NCI-H1417 treated with DMSO at 0.1 percent for 48 hours (cell line): ENCODE data around the gene IGFN1.

Experiments used
- DNase-seq: peaks from one replicate; lab custom pipeline; 2025; lab: John Stamatoyannopoulos, UW

Gene IGFN1

DNA sequence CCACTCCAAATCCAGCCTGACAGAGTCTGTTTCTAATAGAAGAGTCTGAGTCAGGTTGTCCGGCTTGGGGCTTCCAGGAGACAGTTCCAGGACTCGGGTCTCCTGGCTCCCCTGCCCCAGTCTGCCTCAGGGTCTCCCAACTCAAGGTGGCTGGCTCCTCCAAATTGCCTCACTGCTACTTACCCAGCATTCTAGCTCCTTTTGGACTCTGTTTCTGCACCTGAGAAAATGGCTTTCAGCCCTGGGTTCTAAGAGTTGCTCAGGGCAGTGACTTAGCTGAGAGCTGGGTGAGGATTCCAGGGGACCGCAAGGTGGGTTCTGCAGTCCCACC is 5.5 kb upstream of the IGFN1 start:
- no peak for DNase-seq

DNA sequence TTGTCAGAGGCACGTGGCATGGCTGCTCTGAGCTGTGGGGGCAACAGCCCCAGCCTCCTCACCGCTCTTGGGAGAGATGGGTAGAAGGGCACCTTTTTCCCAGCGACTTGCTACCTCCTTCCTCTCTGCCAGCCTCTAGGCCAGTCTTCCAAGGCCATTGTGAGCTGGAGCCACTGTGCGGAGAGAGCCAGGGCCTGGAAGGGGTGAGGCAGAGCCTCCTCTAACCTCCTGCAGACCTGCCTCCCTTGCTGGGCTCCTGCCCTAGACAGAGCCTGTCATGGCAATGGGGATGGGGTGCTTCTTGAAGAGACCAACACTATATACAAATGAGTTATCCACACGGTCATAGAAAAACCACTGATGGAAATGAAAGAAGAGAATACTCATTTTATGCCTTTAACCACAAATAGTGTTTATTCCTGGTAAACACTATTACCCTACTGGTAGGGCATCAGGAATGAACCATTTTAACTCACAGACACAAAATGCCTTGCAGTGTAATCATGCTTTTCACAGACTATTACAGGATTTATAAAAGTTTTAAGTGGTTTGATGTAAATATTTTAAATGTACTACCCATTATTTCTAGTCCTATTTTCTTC is 5.0 kb upstream of the IGFN1 start:
- no peak for DNase-seq

DNA sequence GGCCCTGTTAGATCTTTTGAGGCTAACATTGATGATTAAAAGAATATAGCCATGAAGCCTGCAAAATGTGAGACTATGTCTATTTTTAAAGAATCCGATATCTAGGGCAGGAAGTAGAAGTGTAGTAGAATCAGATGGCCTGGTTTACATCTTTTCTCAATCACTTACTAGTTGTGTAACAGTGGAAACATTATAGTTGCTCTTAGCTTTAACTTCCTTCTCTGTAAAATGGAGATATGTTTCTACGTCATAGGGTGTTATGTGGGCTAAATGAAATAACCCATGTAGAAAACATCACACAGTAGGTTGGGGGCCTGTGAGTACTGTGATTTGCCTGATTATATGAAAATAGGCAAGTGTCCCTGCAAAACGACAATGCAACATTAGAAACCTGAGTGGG is 4.4 kb upstream of the IGFN1 start:
- DNase-seq = no peak

DNA sequence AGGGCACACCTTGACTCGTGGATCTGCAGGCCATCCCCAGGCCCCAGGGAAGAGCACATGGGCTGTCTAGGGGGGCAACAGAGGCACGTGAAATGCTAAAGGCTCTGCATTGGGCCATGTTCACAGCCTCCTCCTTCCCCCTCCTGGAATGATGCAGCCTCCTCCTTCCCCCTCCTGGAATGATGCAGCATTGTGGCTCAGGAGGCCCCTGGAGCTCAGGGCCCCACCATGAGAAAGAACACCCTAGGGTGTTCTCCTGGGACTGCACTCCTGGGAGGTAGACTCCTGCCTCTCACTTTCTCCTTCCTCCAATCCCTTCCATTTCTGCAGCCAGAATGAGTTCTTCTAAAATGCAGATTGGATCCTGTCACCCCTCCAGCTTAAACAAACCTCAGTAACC is 1.5 kb upstream of the IGFN1 start:
- DNase-seq = no peak

DNA sequence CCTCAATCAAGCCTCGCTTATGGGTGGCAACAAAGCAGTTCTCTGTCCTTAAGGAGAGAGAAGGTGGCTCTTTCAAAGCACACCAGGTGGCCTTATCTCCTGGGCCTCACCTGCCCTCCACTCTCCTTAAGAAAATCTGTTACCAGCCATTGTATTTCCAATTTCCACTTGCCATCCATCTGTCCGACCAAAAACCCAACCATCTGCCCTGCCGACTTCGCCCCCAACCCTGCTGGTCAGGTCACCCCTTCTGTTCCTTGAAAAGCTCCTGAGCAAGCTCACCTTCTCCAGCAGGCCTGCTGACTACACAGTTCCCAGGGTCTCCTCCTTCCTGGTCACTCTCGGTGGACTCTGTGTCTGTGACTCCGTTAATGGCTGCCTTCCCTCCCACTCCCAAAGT is 619 bp upstream of the IGFN1 start:
- DNase-seq = no peak

DNA sequence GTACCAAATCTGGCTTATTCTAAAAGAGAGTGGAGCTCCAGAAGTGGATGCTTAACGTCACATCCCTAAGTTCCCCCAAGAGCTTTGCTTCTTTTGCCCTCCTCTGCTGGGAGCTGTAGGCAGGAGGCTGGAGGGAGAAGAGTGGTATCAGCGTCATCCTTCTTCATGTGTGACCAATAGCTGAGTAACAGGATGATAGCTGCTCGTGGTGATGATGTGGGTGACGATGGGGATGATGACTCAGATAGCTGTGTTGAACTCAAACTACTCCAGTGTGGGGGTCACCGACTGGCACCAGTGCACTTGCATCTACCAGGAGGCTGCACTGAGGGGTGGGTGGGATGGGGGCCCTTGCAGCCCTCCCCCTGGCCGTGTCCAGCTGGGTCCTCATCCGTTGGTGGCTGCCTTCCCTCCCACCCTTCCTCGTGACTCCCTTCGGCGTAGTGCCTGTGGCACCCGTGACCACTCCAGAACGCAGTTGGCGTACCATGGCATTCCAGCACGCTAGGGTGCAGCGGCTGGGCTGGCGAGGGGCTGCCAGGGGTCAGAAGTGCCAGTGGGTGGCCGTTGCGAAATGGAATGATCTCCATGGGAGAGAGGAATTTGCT is 1.1 kb downstream of the IGFN1 start:
- no peak for DNase-seq

DNA sequence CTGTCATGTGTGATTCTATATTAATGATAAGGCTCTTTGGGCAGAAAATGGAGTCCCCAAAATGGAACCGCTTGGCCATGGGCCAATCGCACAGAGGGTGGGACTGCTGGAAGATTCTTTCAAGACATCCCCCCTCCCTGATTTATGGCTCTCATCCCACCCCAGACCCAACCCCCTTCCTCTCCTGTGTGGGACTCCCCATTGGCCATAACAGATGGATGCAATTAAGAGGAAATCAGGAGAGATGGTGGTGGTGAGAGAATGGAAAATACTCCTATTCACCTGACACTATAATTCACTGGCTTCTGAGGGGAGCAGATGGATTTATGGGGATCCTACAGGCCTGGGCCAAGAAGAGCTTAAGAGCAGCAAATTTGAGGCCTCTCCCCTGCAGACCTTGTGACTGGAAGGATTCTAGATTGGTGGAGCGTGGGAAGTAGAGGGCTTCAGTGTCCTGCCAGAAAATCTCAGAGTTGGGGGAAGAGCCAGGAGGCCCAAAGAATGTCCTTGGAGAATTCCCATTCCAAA is 1.7 kb downstream of the IGFN1 start:
- DNase-seq = no peak

DNA sequence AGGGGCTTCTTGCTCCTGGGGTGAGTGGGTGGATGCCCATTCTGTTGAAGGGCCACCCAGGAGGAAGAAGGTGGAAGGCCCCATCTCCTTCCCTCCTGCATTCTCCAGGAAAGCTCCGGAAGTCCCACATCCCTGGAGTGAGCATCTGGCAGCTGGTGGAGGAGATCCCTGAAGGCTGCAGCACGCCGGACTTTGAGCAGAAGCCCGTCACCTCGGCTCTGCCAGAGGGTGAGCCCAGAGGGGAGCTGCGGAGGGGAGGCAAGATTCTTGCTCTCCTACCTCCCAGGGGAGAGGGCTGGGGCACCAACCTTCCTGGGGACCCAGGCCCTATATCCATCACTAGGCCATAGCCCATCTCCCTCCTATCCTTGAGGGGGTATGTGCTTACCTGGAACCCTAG is 3.4 kb downstream of the IGFN1 start:
- no peak for DNase-seq

DNA sequence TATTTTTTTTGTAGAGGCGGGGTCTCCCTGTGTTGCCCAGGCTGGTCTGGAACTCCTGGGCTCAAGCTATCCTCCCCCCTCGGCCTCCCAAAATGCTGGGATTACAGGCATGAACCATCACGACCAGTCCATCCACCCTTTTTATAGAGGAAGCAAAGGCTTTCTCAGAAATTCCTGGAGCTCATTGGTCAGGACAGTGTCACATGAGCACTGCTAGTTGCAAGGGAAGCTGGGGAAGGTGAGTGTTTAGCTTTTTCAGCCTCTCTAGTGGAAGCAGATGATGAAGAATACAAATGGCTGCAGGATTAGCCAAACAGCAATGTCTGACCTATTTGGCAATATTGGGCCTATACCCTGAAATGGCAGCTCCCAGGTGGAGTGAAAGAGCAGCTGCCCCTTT is 8.0 kb downstream of the IGFN1 start:
- no peak for DNase-seq

DNA sequence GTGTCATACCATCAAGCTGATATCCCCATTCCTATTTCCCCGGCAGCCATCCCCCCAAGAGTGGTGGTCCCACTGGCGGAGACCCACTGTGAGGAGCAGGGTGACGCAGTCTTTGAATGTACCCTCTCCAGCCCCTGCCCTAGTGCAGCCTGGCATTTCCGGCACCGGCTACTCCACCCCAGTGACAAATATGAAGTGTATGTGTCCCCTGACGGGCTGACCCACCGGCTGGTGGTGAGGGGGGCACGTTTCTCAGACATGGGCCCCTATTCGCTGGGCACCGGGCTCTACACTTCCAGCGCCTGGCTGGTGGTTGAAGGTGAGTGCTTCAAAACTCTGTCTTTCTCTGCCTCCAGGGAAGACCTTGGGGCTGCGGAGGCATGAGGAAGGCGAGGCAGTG is 14.4 kb downstream of the IGFN1 start:
- no peak for DNase-seq

DNA sequence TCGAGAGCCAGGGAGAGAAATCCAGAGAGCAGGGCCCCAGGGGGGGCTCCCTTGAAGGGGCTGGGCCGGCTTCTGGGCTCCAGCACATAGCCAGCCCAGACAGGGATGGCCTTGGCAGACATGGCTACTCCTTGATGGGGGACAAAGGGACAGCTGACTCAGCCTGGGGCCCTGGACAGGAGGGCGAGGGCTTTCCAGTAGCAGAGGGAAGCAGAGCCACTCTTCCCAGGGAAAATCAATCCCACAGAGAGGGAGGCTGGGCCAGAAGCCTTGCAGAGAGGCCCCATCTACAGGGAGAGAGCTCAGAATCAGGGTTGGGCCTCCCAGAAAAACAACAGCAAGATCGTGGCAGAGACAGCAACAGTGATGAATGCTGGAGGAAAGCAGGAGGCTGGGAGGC is 15.6 kb downstream of the IGFN1 start:
- DNase-seq = no peak

DNA sequence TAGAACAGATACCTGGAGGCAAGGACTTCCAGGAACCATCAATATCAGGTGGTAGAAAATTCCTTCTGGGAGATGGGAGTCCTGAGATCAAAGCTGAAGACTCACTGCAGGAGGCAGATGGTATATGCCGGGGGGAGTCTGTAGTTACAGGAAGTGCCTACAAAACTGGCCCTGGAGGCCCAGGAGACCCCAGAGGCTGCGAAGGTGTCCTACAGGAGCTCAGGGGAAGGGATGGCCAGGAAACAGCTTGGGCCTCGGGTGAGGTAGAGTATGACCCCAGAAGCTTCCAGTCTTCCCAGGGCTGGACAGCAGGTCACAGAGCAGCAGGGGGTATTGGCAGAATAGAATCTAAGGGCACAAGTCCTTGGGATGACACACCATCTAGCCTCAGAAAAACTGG is 16.4 kb downstream of the IGFN1 start:
- no peak for DNase-seq

DNA sequence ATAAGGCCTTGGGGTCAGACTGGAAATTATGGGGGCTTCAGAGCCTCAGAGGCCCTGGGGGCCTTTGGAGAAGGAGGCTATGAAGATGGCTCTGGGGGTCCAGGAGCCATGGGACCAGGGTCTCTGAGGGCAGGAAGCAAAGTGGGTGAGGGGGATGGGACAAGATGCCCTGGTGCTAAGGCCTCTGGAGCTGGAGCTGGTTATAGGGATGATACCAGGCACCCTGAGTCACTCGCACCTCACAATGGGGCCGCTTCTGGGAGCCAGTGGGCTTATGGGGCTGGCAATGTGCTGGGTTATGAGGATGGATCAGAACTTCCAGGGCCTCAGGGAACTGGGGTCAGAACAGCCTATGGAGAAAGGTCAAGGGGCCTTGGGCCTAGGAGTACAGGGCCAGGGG is 17.6 kb downstream of the IGFN1 start:
- no peak for DNase-seq

DNA sequence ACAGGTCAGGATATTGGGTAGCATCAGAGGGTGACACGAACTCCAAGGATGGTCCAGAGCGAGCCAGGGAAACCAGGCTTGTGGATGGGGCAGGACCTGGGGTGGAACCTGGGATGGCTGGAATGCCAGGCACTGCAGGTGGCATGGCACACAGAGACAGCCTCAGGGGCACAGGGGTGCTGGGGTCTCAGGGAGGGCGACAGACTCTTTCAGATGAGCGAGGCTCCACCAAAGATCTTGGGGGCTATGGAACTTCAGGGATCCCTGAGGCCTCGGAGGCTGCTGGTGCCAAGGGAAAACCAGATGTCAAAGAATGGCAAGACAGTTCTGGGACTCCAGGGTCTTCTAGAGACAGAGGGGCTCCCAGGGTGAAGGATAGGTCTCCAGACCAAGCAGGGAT is 21.4 kb downstream of the IGFN1 start:
- no peak for DNase-seq

DNA sequence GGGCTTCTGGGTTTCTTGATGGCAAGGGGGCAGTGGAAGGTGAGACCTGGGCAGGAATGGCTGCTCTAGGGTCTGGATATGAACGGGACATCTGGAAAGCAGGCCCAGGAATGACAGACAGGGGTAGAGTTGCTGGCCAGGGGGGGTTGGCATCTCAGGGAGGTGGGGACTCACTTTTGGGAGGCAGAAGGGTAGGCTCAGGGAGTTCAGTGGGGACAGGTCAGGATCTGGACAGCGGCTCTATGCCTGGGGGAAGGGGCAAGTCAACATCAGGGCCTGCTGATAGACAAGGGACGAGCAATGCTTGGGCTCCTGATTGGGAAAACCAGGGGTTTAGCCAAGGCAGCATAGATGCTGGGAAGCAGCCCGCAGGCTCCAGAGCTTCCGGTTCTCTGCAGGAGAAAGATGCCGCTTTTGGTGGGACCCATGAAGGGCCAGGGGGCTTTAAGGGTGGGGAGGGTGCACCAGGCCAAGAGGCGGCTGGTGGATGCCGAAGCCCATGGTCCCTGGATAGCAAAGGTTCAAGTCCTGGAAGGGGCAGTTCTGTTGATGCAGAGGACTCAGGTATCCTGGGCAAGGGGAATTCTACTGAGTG is 21.9 kb downstream of the IGFN1 start:
- DNase-seq = no peak

DNA sequence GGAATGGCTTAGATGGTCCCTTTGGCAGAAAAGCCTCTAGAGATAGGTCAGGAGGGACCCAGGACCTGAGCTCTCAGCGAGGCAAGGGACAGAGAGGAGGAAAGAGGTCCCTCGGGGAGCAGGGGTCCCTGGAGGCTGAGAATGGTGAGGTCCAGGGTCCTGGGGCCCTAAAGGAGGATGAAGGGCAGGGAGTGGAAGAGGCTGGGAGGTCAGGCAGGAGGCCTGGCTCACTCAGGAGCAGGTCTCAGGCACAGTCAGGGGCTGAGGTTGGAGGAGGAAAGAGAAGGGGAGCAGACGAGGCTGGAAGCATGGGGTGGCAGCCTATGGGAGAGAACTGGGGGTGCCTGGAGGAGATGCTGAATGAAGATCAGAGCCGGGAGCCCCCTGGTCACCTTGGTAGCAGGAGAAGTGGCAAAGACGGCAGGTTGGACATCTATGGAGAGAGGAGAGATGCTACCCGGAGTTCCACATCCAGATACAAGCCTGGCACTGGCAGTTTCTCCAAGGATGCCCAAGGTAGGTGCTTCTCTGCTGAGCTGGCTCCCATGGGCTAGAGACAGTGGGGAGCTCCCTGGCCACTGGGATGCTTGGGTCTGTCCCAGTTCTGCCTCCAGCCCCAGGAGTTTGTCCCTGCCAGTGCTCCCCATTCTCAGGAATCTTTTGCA is 22.6 kb downstream of the IGFN1 start:
- no peak for DNase-seq

DNA sequence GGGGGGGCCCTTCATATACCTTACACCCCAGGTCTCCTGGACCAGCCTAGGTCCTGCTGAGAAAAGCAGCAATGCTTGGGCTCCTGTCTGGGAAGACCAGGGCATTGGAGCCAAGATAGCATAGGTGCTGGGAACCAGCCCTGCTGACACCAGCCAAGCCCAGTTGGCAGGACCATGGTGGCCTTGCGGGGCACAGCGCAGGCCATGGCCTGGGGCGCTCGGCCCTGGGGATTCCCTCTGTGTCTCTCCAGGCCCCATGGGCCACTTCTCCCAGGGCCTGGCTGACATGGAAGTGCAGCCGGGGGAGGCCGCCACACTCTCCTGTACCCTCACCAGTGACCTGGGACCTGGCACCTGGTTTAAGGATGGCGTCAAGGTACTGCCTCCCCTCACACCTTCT is 23.3 kb downstream of the IGFN1 start:
- no peak for DNase-seq

DNA sequence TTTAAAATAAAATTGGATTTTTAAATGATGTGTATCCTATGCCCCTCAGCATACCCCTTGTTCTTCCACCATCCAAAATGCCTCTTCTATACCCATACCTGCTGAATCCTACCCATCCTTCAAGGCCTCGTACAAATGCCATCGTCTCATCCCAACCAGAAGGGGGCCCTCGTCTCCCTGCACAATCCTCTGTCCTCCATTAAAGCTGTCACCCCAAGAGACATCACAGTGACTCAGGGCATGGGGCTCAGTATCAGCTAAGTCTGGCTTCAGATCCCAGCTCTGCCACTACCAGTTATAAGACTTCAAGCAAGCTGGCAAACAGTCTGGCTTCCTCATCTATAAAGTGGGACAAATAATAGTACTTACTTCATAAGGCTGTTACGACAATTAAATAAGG is 23.8 kb downstream of the IGFN1 start:
- no peak for DNase-seq

DNA sequence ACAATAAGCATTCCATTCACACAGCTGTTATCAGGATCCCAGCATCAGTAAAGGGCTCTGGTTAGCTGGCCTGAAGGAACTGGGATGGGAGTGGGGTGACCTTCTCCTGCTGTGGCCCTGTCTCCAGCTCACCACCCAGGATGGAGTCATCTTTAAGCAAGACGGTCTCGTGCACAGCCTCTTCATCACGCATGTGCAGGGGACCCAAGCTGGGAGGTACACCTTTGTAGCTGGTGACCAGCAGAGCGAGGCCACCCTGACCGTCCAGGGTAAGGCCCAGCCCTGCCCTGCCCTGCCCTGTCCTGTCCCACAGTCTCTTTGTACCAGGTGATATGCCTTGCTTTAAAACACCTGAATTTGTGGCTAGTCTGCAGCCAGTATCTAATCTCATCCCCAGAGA is 24.3 kb downstream of the IGFN1 start:
- DNase-seq = no peak

DNA sequence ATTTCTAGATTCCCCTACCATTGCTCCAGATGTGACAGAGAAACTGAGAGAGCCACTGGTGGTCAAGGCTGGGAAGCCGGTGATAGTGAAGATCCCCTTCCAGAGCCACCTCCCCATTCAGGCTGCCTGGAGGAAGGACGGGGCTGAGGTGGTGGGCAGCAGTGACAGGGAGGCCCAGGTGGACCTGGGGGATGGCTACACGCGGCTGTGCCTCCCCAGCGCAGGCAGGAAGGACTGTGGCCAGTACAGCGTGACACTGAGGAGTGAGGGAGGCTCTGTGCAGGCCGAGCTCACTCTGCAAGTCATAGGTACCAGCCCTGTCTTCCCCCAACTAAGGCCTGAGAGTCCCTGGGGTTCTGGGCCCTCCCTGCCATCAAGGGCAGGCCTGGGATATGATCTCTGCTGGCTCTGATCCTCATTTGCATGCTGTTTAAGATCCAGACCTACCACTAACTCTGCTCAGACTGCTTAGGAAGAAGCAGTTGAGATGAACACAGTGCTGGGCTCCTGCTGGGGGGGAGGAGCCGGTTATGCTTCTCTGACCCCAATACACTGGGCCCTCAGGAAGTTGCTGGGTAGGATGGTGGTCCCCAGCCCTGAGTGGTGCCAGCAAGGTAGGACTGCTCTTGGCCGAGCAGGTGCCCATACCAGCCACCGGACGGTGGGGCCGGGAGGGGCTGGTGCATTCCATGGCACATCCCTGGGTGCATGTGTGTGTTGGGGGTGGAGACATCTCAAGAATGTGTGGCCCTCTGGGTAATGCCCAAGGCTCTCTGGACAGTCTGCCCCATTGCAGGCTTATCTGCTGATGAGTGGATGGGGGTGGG is 25.1 kb downstream of the IGFN1 start:
- no peak for DNase-seq

DNA sequence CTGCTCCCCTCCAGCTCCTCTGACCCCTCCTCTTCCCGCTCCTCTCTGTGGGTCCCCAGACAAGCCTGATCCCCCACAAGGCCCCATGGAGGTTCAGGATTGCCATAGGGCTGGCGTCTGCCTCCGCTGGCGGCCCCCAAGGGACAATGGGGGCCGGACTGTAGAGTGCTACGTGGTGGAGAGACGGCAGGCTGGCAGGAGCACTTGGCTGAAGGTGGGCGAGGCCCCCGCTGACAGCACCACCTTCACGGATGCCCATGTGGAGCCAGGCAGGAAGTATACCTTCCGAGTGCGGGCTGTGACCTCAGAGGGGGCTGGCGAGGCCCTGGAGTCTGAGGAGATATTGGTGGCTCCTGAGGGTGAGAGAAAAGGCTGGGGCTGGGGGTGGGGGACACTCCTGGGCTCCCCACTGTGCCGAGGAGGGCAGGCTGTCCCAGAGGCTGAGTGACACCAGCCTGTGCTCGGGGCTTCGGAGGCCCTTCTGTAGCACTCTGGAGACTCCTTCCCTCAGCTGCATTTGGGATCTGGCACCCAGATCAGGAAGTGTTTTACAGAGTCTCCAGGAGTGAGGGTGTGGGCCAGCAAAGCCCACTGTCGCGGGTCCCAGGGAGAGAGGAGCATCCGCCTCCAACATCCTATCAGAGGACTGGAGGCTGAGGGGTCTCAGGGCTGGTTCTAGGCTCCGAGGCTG is 25.9 kb downstream of the IGFN1 start:
- DNase-seq = no peak

DNA sequence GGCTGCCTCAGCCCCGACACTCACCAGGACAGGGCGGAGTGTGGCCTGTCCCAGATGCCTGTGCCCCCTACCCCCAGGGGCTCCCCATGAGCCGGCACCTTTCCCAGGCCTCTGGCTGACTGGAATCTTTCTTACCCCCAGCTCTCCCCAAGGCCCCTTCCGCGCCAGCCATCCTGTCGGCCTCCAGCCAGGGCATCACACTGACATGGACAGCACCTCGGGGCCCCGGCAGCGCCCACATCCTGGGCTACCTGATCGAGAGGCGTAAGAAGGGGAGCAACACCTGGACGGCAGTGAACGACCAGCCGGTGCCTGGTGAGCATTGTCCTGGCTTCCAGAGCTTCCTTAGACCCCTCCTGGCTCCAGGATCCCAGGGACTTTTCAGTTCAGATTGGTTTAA is 26.5 kb downstream of the IGFN1 start:
- no peak for DNase-seq
